ENCODE data around the gene BCS1L.

Gene BCS1L, protein sequence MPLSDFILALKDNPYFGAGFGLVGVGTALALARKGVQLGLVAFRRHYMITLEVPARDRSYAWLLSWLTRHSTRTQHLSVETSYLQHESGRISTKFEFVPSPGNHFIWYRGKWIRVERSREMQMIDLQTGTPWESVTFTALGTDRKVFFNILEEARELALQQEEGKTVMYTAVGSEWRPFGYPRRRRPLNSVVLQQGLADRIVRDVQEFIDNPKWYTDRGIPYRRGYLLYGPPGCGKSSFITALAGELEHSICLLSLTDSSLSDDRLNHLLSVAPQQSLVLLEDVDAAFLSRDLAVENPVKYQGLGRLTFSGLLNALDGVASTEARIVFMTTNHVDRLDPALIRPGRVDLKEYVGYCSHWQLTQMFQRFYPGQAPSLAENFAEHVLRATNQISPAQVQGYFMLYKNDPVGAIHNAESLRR

DNA sequence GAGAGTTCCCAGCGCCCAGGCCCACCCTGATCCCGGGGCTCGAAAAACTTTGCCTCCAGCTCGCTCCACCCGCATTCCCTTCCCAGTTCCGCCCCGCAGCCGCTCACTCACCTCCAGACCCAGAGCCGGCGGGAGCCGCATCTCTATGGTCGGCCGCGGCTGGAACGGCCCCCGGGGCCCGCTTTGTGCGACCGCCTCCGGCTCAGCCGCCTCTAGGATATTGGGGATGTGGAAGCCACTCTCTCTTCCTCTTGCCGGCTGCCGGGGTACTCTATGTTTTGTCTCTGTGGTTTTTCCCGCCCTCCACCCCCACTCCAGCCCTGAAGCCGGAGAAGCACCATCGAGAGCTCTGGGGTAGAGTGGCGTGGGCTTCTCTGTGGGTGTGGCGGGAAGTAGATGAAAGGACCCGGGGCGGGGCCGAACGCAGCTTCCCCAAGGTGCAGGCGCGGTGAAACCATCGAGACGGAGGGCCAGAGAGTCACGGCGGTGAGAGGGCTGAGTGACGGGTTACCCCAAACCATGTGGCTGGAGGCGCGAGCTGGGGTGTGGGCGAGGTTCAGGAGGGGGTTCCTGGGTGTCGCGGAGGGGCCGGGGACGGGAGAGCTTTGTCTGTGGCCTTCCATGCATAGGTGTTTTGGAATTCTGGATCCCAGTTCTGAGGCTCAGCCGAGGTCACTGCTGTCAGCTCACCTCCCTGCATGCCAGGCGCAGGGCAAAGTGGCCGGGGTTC is at the start of gene BCS1L, which contains the start of gene ZNF142:
BCS1L (plus strand) TSS at position 426 of the 730 bp plus-strand sequence. CDS start 1,305 bp downstream, outside the sequence.
ZNF142 (minus strand) TSS at position 366 of the 730 bp plus-strand sequence. CDS start 3,194 bp downstream, outside the sequence.
- peak; percentile 87 for DNase-seq

DNA sequence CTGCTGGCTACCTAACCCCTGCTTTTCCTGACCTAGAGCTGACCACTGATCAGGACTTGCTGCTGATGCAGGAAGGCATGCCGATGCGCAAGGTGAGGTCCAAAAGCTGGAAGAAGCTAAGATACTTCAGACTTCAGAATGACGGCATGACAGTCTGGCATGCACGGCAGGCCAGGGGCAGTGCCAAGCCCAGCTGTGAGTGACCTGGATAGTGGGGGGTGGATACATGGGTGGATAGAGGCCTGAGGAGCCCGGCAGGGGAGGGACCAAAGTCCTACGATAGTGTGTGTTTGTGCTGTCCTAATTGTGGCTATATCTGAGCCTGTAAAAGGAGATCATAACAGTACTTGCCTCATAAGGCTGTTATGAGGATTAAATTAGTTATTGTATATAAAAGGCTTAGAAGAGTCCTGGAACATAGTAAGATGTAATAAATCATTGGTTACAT is 43.6 kb upstream of the BCS1L start:
- DNase-seq: no peak

DNA sequence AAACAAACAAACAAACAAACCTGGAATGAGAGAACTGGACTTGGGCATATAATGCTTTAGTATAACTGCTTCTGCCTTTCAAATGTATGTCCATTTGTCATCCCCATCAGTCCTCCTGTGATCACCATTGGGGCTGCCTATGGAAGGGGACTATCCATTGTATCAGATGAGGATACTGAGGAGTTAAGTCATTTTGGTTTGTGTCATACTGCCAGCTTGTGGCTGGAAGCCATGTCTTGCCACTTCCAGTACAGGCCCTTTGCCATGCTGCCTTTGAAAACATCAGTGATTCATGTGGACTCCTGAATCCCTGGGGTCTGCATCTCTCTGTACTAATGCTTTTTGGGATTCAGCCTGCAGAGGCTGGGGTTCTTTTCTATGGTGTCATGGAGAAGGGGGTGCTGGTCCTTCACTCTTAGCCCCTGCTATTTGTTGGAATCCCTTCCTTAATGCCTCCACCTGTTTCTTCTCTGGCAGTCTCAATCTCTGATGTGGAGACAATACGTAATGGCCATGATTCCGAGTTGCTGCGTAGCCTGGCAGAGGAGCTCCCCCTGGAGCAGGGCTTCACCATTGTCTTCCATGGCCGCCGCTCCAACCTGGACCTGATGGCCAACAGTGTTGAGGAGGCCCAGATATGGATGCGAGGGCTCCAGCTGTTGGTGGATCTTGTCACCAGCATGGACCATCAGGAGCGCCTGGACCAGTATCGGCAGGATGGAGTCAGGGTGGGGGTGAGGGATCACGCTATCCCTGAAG is 41.2 kb upstream of the BCS1L start:
- DNase-seq: no peak

DNA sequence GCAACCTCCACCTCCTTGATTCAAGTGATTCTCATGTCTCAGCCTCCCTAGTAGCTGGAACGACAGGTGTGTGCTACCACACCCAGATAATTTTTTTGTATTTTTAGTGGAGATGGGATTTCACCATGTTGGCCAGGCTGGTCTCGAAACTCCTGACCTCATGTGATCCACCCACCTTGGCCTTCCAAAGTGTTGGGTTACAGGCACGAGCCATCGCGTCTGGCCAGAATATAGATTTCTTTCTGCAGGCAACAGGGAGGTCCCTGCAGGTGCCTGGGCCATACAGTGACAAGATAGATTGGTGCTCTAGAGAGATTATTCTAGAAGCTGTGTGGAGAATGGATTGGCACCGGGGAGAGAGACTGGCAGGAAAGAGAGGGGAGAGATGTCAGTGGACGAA is 38.5 kb upstream of the BCS1L start:
- no peak for DNase-seq

DNA sequence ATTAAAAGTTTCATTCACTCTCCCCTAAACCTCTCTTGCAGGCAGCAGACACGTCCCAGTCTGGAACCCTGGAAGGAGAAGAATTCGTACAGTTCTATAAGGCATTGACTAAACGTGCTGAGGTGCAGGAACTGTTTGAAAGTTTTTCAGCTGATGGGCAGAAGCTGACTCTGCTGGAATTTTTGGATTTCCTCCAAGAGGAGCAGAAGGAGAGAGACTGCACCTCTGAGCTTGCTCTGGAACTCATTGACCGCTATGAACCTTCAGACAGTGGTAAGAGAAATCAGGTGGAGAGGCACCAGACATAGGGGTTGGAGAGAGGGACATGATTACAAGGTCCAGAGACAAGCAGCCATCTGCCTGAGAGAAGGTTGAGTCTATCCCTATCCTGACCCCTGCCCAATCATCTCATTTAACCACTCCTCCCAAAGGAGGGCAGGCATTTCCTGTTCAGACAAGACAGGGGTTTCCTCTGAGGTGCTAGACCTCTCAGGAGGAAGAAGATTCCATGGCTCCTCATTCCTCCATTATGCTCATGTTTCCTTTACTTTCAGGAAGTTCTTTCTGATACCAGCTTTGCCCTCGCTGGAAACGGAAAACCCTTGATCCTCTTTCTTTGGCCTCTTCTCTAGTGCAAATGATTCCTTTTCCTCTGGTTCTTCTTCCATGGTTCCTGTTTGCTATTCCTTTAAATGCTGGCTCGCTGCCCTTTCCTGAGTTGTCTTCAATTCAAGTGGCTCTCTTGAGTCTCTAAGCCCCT is 36.7 kb upstream of the BCS1L start:
- DNase-seq: no peak

DNA sequence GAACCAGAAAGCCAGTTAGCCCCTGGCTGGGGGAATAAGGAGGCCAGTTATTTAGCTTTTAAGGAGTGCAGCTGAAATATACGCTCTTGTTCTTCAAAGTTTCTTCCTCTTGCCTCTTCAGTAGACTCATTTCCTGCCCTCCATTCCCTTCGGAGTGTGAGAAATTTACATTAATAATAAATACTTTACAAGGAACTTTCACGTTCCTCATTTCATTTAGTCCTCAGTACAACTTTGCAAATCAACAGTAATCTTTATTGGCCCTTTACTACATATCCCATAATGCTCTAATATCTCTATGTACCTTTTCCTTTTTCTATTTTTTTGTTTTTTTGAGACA is 36.1 kb upstream of the BCS1L start:
- DNase-seq: no peak

DNA sequence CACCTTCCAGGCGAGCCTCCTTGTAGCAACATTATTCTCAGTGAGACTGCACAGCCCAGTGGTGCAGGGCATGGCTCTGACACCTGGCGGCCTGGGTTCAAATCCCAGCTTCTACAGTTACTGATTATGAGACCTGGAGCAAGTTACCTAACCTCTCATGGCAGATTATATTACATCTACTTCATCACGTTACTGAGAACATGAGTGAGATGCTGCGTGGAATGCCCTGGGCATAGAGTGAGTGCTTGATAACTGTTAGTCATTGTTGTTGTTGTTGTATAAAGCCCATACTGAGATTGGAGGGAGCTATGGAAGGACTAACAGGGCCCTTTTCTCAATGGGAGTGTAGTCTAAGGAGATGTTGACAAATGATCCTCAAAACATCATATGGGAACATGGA is 33.1 kb upstream of the BCS1L start:
- DNase-seq: no peak

DNA sequence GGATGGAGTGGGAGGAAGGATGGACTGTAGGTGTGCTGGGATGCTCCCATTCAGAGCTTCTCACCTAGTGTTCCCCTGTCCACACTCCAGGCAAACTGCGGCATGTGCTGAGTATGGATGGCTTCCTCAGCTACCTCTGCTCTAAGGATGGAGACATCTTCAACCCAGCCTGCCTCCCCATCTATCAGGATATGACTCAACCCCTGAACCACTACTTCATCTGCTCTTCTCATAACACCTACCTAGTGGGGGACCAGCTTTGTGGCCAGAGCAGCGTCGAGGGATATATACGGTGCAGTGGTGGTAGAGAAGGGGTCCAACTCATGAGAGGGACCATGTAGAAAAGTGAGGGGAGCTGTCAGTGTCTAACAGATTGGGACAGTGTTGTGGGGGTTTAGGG is 31.5 kb upstream of the BCS1L start:
- DNase-seq: no peak

DNA sequence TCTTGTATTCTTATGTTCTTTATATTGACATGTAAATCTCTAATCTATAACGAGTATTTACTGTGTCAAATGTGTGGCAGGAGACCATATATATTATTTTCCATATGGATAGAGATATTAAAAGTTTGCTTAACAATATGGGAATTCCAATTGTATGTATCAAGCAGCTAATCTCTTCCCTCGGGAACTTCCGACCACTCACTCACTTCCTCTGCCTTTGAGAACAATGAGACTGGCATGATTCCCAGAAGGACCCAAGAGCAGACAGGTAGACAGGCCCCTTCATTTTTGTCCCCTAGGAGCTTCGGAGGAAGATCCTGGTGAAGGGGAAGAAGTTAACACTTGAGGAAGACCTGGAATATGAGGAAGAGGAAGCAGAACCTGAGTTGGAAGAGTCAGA is 27.6 kb upstream of the BCS1L start:
- no peak for DNase-seq

DNA sequence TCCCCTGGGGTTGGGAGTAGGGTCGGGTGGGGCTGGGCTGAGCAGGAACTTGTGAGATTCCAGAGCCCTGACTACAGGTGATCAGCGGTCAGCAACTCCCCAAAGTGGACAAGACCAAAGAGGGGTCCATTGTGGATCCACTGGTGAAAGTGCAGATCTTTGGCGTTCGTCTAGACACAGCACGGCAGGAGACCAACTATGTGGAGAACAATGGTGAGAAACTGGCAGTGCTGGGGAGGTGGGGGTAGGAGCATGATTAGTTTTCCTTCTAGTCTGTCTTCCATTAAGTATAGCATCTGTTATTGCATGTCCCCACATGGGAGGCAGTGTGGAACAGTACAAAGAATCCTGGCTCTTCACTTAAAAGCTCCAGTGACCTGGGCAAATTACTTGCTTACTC is 23.8 kb upstream of the BCS1L start:
- DNase-seq: no peak

DNA sequence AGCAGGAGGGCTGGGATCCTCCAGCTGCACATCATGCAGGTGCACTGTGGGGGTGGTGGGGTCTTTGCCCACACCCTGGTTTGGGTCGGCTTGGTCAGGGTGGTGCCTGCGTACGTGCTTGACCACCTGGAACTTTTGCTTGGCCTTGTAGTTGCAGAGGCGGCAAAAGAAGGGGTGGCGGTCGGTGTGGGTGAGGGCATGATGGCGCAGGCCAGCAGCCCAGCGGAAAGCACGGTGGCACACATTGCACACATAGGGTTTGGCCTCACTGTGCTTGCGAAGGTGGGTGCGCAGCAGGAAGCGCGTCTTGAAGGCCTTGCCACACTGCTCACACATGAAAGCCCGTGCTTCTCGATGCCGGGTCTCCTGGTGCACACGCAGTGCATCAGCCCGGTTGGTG is 21.1 kb upstream of the BCS1L start:
- no peak for DNase-seq

DNA sequence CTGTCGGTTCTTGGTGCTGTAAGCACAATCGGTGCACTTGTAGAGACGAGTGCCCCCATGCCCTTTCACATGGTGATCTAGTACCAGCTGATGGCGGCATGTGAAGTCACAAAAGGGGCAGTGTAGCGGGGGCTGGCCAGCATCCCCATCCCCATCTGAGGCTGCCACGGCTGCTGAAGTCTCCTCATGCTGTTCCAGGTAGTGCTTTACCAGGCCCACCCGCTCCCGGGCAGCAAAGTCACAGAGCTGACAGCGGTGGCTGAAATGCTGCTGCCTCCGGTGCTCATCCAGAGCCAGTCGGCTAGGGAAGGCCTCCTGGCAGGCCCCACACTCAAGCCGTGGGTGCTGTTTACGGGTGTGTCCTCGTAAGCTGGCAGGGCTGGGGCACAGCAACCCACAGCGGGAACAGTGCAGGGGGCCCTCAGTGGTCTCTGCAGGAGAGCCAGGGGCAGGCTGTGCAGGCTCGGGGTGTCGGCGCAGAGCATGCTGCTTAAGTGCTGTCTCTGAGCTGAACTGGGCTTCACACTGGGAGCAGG is 17.3 kb upstream of the BCS1L start:
- DNase-seq: no peak

DNA sequence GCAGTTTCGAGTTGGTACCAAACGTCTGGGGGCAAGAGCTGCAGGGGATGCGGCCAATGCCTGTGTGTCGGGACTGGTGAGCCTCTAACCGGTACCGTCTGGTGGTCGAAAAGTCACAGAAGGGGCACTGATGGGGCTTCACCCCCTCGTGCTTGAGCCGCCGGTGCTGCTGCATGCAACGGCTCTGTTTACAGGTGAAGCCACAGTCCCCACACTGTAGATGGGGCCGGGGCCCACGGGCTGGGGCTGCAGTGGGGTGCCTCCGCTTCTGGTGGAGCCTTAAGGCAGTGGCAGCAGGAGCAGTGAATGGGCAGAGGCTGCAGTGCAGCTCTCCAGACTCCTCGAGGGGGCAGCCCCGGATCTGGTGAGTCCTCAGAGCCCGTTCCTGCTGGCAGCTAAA is 16.7 kb upstream of the BCS1L start:
- DNase-seq: no peak

DNA sequence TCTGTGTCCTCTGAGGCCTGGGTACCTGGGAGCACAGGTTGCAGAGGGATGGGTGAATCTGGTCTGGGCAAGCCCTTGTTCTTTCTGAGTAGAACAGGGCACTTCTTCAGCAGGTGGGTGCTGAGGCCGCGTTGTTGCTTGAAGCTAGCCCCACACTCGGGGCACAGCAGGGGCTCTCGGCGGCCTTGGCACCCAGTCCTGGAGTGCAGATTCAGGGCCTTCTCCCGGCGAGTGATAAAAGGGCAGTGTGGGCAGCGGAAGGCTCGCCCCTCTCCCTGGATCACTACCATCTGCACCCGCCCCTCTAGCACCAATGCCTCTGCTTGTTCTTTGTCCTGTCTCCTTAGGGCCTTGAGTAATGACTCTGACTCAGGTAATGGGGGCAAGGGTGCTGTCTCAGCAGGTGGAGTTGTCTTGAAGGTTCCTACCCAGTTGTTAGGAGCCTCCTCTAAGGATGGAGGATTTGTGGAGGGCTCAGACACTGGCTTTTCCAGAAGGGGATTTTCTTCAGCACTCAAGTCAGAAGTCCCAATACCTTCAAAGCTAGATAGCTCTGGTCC is 15.7 kb upstream of the BCS1L start:
- DNase-seq: no peak

DNA sequence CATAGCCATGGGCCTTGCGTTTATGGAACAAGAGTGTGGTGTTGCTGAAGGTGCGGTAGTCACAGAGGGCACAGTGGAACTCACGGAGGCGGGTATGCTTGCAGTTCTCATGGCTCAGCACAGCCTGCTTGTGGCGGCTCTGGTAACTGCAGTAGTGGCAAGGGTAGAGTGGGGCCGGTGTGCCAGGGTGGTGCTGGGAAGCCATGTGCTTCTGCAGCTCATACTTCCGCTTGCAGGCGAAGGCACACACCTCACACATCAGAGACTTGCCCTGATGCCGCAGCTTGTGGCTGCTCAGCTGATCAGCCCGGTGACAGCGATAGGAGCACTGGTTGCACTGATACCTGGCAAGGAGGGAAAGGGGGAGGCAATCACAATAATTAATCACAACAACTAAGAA is 14.8 kb upstream of the BCS1L start:
- no peak for DNase-seq

DNA sequence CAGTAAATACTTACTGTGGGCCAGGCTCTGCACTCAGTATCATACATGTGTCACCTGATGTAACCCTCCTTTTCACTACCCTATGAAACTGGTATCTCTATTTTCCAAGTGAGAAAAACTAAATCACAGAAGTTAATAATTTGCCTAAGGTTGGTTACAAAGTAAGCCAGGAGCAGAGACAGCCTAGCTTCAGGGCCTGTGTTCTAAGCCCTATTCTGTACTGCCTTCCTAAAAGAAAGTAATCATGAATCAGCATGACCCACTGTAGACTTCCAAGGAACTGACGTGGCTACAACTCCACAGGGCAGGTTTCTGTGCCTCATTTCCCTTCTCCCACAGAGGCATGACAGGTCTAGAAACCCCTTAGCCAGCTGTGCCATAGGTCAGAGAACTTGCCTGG is 14.4 kb upstream of the BCS1L start:
- no peak for DNase-seq

DNA sequence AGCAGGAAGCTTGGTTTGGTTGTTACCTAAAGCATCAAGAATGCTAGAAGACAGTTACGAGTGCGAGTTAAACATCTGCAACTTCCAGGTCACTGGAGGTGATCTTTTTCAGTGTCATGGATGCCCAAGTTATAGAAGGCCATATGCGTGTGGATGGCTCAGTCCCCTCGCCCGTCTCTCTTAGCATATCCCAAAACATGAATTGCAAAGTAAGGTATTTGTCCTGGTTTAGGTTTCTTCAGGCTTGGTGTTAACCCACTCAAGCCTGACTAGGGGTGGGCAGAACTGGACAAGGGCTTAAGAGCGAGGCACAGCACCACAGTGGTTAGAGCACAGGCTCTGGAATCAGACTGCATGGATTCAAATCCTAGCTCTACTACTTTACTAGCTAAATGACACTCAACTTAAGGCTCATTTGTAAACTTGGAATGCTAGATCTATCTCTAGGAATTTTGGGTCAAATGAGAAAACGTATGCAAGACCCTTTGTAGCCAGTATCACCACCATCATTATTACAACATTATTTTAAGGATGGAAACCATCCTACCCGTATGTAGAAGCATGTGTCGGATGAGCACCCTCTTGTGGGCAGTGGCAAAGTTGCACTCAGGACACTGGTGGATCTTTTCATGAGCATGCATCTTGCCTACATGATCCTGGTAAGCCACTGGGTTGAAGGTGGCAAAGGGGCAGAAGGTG is 11.2 kb upstream of the BCS1L start:
- DNase-seq: peak; percentile 23

DNA sequence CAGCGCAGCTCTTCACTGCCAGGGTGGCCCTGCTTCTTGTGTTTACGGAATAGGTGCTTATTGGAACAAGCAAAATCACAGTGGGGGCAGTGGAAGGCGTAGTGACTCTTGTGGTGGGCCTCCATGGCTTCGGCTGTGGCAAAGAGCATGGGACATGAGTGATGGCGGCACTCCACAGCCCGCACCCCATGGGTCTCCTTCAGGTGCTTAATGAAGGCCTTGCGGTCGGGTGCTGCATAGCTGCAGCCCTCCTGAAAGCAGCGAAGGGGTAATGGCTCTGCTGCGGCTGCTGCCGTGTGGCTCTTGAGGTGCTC is 10.7 kb upstream of the BCS1L start:
- DNase-seq: no peak

DNA sequence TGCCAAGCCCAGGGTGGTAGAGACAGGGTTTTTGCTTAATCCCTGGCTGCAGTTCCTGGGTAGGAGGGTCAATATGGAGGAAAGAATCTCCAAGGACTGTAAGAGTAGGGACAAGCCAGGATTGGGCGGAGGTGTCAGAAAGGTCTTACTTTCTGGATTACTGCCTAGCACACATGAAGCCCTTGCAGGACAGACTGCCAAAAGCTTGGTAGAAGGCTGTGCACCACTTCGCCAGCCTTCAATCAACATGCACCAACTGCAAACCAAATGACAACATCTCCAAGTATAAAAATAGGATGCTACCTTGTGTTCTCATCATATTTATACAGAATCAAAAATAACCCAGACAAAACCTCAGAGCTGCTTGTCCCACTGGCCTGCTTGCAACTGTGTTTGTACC is 3.7 kb upstream of the BCS1L start:
- DNase-seq: no peak

DNA sequence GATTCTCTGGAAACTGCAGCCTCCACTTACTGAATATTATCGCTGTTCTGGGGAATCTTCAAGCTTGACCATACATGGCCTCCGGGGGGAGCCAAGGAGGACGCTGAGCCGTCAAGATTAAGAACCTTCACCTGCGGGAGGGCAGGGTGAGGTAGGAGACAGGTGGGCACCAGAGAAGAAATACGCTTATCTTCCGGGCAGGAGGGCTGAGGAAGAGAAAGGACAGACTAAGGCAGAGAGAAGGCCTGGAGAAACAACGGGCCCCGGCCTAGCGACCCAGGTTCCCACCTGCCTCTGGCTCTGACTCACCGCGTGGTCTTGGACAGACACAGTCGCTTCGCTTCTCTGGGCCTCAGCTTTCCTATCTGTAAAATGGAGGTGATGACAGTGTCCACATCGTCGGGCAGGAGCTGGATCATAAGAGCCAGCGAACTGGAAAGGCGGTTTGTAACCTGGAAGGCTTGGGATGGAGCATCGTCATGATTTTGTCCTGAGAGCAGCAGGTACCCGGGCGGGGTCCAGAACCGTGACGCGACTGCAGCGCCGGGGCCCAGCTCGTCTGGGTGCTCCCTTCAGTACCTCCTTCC is 719 bp upstream of the BCS1L start:
- peak; percentile 64 for DNase-seq

DNA sequence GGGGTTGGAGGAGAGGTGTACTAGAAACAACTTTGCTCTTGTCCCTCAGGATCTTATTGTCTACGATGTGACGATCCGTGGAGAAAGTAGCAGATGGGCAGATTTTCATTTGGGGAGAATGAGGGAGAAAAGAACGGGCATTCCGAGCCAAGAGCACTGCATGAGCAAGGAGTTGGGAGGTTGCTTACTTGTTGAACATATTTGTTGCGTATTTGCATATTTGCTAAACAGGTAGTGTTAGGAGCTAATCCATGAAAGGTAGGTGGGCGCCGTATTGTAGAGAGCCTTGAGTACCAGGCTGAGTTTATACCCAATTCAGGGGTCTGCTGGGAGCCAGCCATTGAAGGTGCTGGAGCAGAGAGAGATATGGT is 490 bp downstream of the BCS1L start:
- DNase-seq: no peak

Data from NCI-H510A treated with DMSO at 0.1 percent for 48 hours (cell line).